ENCODE measurements around the gene CACNA2D4.

Gene CACNA2D4

GRCh38 chr12:1796515-1797010 is 121.9 kb downstream of the CACNA2D4 start:
- H3K36me3 ChIP-seq (ENCODE audit: control insufficient read depth in 1 of 2, insufficient read depth in 2 of 2, low read length in 2 of 2): no peaks in the 10 kb centered on the region
- H3K9me3 ChIP-seq (ENCODE audit: control insufficient read depth in 1 of 2, low read length in 2 of 2): no peaks in the 10 kb centered on the region
- H3K27me3 ChIP-seq (ENCODE audit: control insufficient read depth in 1 of 2, insufficient read depth in 2 of 2, low read length in 2 of 2): no peaks in the 10 kb centered on the region
- peak overlapping the region; percentile 80 to 96 for H3K4me3 ChIP-seq (ENCODE audit: low read depth in 1 of 2, low read length in 2 of 2)
- H3K9ac ChIP-seq (ENCODE audit: low read depth in 1 of 2, low read length in 2 of 2): peak overlapping the region; percentile 88 to 92
- H3K4me1 ChIP-seq (ENCODE audit: control insufficient read depth in 1 of 2, insufficient read depth in 2 of 2, low read length in 2 of 2): peaks cover 4 to 17% of the 10 kb centered on the region in 2 donors
- H3K27ac ChIP-seq (ENCODE audit: low read depth, low read length): peak overlapping the region; percentile 73

- H3K27ac ChIP-seq (ENCODE audit: low read depth, low read length): peak overlapping the region; percentile 73
- H3K4me1 ChIP-seq (ENCODE audit: control insufficient read depth in 1 of 2, insufficient read depth in 2 of 2, low read length in 2 of 2): peaks cover 9 to 21% of the 10 kb centered on the region in 2 donors
- H3K4me3 ChIP-seq (ENCODE audit: low read depth in 1 of 2, low read length in 2 of 2): peak overlapping the region; percentile 80 to 96
- no peaks in the 10 kb centered on the region for H3K36me3 ChIP-seq (ENCODE audit: control insufficient read depth in 1 of 2, insufficient read depth in 2 of 2, low read length in 2 of 2)
- peak overlapping the region; percentile 88 to 92 for H3K9ac ChIP-seq (ENCODE audit: low read depth in 1 of 2, low read length in 2 of 2)
- no peaks in the 10 kb centered on the region for H3K27me3 ChIP-seq (ENCODE audit: control insufficient read depth in 1 of 2, insufficient read depth in 2 of 2, low read length in 2 of 2)
- no peaks in the 10 kb centered on the region for H3K9me3 ChIP-seq (ENCODE audit: control insufficient read depth in 1 of 2, low read length in 2 of 2)
These were observed 122.5 kb downstream of the CACNA2D4 start for GRCh38 chr12:1795785-1796514.

- Histone ChIP-seq H3K4me3 (ENCODE audit: low read depth in 1 of 2, low read length in 2 of 2) (peak overlapping the region in 1 of 2 donors; percentile 51), H3K27me3 (ENCODE audit: control insufficient read depth in 1 of 2, insufficient read depth in 2 of 2, low read length in 2 of 2) (no peaks in the 10 kb centered on the region), H3K9me3 (ENCODE audit: control insufficient read depth in 1 of 2, low read length in 2 of 2) (no peaks in the 10 kb centered on the region), H3K9ac (ENCODE audit: low read depth in 1 of 2, low read length in 2 of 2) (peak overlapping the region; percentile 13 to 61), H3K4me1 (ENCODE audit: control insufficient read depth in 1 of 2, insufficient read depth in 2 of 2, low read length in 2 of 2) (peaks cover 9 to 21% of the 10 kb centered on the region in 2 donors), H3K36me3 (ENCODE audit: control insufficient read depth in 1 of 2, insufficient read depth in 2 of 2, low read length in 2 of 2) (peaks cover 0 to 4% of the 10 kb centered on the region in 2 donors), H3K27ac (ENCODE audit: low read depth, low read length) (no peak overlapping the region)
These were observed 123.1 kb downstream of the CACNA2D4 start for GRCh38 chr12:1795221-1795784.

- Histone ChIP-seq H3K9ac (ENCODE audit: low read depth in 1 of 2, low read length in 2 of 2) (no peak overlapping the region), H3K27me3 (ENCODE audit: control insufficient read depth in 1 of 2, insufficient read depth in 2 of 2, low read length in 2 of 2) (no peaks in the 10 kb centered on the region), H3K36me3 (ENCODE audit: control insufficient read depth in 1 of 2, insufficient read depth in 2 of 2, low read length in 2 of 2) (peaks cover 0 to 4% of the 10 kb centered on the region in 2 donors), H3K4me3 (ENCODE audit: low read depth in 1 of 2, low read length in 2 of 2) (no peak overlapping the region), H3K27ac (ENCODE audit: low read depth, low read length) (no peak overlapping the region), H3K9me3 (ENCODE audit: control insufficient read depth in 1 of 2, low read length in 2 of 2) (no peaks in the 10 kb centered on the region), H3K4me1 (ENCODE audit: control insufficient read depth in 1 of 2, insufficient read depth in 2 of 2, low read length in 2 of 2) (peaks cover 9 to 21% of the 10 kb centered on the region in 2 donors)
These were observed 123.9 kb downstream of the CACNA2D4 start for GRCh38 chr12:1794440-1795090.

GRCh38 chr12:1793426-1794210 is 124.8 kb downstream of the CACNA2D4 start:
- no peaks in the 10 kb centered on the region for H3K9me3 ChIP-seq (ENCODE audit: control insufficient read depth in 1 of 2, low read length in 2 of 2)
- no peak overlapping the region for H3K9ac ChIP-seq (ENCODE audit: low read depth in 1 of 2, low read length in 2 of 2)
- peaks cover 3 to 4% of the 10 kb centered on the region in 2 donors for H3K36me3 ChIP-seq (ENCODE audit: control insufficient read depth in 1 of 2, insufficient read depth in 2 of 2, low read length in 2 of 2)
- H3K27ac ChIP-seq (ENCODE audit: low read depth, low read length): no peak overlapping the region
- peaks cover 9 to 21% of the 10 kb centered on the region in 2 donors for H3K4me1 ChIP-seq (ENCODE audit: control insufficient read depth in 1 of 2, insufficient read depth in 2 of 2, low read length in 2 of 2)
- H3K4me3 ChIP-seq (ENCODE audit: low read depth in 1 of 2, low read length in 2 of 2): no peak overlapping the region
- no peaks in the 10 kb centered on the region for H3K27me3 ChIP-seq (ENCODE audit: control insufficient read depth in 1 of 2, insufficient read depth in 2 of 2, low read length in 2 of 2)

- Histone ChIP-seq H3K9me3 (ENCODE audit: control insufficient read depth in 1 of 2, low read length in 2 of 2) (no peaks in the 10 kb centered on the region), H3K27ac (ENCODE audit: low read depth, low read length) (no peak overlapping the region), H3K4me1 (ENCODE audit: control insufficient read depth in 1 of 2, insufficient read depth in 2 of 2, low read length in 2 of 2) (peaks cover 9 to 21% of the 10 kb centered on the region in 2 donors), H3K9ac (ENCODE audit: low read depth in 1 of 2, low read length in 2 of 2) (no peak overlapping the region), H3K27me3 (ENCODE audit: control insufficient read depth in 1 of 2, insufficient read depth in 2 of 2, low read length in 2 of 2) (no peaks in the 10 kb centered on the region), H3K36me3 (ENCODE audit: control insufficient read depth in 1 of 2, insufficient read depth in 2 of 2, low read length in 2 of 2) (peaks cover 4 to 11% of the 10 kb centered on the region in 2 donors), H3K4me3 (ENCODE audit: low read depth in 1 of 2, low read length in 2 of 2) (no peak overlapping the region)
These were observed 126.0 kb downstream of the CACNA2D4 start for GRCh38 chr12:1792406-1792805.

- H3K9me3 ChIP-seq (ENCODE audit: control insufficient read depth in 1 of 2, low read length in 2 of 2): no peaks in the 10 kb centered on the region
- H3K4me1 ChIP-seq (ENCODE audit: control insufficient read depth in 1 of 2, insufficient read depth in 2 of 2, low read length in 2 of 2): peaks cover 9 to 11% of the 10 kb centered on the region in 2 donors
- H3K27me3 ChIP-seq (ENCODE audit: control insufficient read depth in 1 of 2, insufficient read depth in 2 of 2, low read length in 2 of 2): no peaks in the 10 kb centered on the region
- no peak overlapping the region for H3K27ac ChIP-seq (ENCODE audit: low read depth, low read length)
- peak overlapping the region in 1 of 2 donors; percentile 10 for H3K9ac ChIP-seq (ENCODE audit: low read depth in 1 of 2, low read length in 2 of 2)
- H3K36me3 ChIP-seq (ENCODE audit: control insufficient read depth in 1 of 2, insufficient read depth in 2 of 2, low read length in 2 of 2): peaks cover 7 to 22% of the 10 kb centered on the region in 2 donors
- H3K4me3 ChIP-seq (ENCODE audit: low read depth in 1 of 2, low read length in 2 of 2): no peak overlapping the region
These were observed 127.2 kb downstream of the CACNA2D4 start for GRCh38 chr12:1791104-1791841.

- no peak overlapping the region for H3K4me3 ChIP-seq (ENCODE audit: low read depth in 1 of 2, low read length in 2 of 2)
- H3K9me3 ChIP-seq (ENCODE audit: control insufficient read depth in 1 of 2, low read length in 2 of 2): no peaks in the 10 kb centered on the region
- no peak overlapping the region for H3K9ac ChIP-seq (ENCODE audit: low read depth in 1 of 2, low read length in 2 of 2)
- peaks cover 8 to 30% of the 10 kb centered on the region in 2 donors for H3K36me3 ChIP-seq (ENCODE audit: control insufficient read depth in 1 of 2, insufficient read depth in 2 of 2, low read length in 2 of 2)
- H3K27me3 ChIP-seq (ENCODE audit: control insufficient read depth in 1 of 2, insufficient read depth in 2 of 2, low read length in 2 of 2): no peaks in the 10 kb centered on the region
- no peak overlapping the region for H3K27ac ChIP-seq (ENCODE audit: low read depth, low read length)
- H3K4me1 ChIP-seq (ENCODE audit: control insufficient read depth in 1 of 2, insufficient read depth in 2 of 2, low read length in 2 of 2): peaks cover 5 to 6% of the 10 kb centered on the region in 2 donors
These were observed 128.0 kb downstream of the CACNA2D4 start for GRCh38 chr12:1790444-1790843.

GRCh38 chr12:1787714-1788113 is 130.7 kb downstream of the CACNA2D4 start:
- Histone ChIP-seq H3K27ac (ENCODE audit: low read depth, low read length) (no peak overlapping the region), H3K4me1 (ENCODE audit: control insufficient read depth in 1 of 2, insufficient read depth in 2 of 2, low read length in 2 of 2) (peaks cover 5 to 6% of the 10 kb centered on the region in 2 donors), H3K27me3 (ENCODE audit: control insufficient read depth in 1 of 2, insufficient read depth in 2 of 2, low read length in 2 of 2) (no peaks in the 10 kb centered on the region), H3K9ac (ENCODE audit: low read depth in 1 of 2, low read length in 2 of 2) (no peak overlapping the region), H3K4me3 (ENCODE audit: low read depth in 1 of 2, low read length in 2 of 2) (no peak overlapping the region), H3K9me3 (ENCODE audit: control insufficient read depth in 1 of 2, low read length in 2 of 2) (no peaks in the 10 kb centered on the region), H3K36me3 (ENCODE audit: control insufficient read depth in 1 of 2, insufficient read depth in 2 of 2, low read length in 2 of 2) (peaks cover 19 to 46% of the 10 kb centered on the region in 2 donors)

Measured in duodenal mucosa (tissue), 2 donors.